Measurements from ENCODE around the gene LRRC58.
"Not testable (repeated sequence)": the region's sequence is repeated elsewhere in the genome, so short reads cannot be mapped to it uniquely, and the experiment has no call there.

Gene LRRC58

GRCh38 chr3:120348991-120349854, at the start of gene LRRC58:
LRRC58 (minus strand) TSS chr3:120349354; CDS start chr3:120349243, 111 bp downstream.
- DNase-seq = peak; percentile 92

- no peak for DNase-seq
Observed at GRCh38 chr3:120396469-120396868, 47.3 kb upstream of the LRRC58 start.

- no peak for DNase-seq
Observed at GRCh38 chr3:120394347-120394746, 45.2 kb upstream of the LRRC58 start.

DNA sequence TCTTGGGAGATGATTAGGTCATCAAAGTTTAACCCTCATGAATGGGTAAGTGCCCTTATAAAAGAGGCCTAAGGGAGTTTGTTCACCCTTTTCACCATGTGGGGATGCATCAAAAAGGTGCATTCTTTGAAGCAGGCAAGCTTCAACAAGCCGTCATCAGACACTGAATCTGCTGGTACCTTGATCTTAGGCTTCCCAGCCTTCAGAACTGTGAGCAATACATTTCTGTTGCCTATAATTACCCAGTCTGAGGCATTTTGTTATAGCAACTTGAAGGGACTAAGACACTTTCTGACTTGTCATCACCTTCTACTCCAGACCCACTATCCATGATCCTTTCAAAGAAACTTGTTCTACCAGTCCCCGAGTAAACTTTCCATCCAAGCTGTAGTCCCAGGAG, 44.6 kb upstream of the LRRC58 start:
- DNase-seq = no peak

DNA sequence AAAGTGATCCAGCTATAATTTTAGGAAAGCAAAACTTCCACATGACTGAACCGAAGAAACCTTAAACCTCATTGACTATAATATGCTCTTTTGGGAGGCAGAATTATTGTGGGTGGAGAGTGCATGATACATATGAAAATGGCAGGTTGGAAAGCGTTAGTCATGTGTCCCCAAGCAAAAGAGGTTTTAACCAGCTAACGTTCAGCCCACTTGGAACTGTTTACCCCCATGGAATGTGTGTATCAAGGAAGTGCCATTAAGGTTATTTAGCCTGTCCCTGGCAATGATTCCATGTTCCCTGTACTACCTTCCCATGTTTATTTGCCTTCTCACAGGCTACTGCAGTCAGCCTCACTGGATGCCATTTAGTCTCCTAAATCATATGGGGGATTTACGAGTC, 44.1 kb upstream of the LRRC58 start:
- DNase-seq = no peak

DNA sequence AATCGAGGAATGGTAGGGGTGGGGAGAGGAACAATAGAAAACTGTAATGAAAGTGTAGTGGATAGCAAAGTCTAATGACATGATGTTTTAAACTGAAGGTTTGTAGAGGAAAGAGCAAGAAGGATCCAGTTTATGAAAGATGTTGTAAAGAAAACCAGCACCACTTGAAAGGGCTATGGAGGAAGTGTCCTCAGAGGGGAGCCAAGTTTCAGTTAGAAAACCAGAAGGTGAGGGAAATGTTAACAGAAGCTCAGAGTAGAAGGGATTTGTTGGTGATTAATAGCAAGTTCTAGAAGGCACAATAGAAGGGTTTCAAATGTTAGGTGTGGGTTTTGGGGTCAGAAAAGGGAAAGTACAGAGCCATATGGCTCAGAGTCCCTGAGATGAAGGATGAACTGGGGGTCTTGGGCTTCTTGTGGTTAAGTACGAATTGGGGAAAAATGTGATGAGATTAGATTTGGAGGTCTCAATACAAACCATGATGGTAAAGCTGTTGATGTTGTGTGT, 33.8 kb upstream of the LRRC58 start:
- no peak for DNase-seq

DNA sequence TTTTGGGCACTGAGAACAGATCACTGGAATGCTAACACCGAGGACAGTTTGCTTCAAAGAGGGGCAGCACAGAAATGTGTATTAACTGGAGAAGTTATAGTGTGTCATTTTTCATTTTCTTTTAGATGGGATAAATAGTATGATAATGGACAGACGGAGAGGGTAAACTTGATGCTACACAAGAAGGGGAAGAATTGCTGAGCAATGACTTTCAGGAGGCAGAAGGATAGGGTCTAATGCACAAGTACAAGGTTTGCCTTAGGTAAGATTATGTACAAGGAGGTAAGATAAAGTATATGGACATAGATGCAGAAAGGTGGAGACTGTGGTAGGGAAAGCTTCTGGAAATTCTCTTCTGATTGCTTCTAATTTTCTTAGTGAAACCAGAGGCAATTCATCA, 32.3 kb upstream of the LRRC58 start:
- DNase-seq = no peak

- not testable (repeated sequence) for DNase-seq
Observed at GRCh38 chr3:120377948-120378347, 28.8 kb upstream of the LRRC58 start.

- no peak for DNase-seq
Observed at GRCh38 chr3:120370463-120370862, 21.3 kb upstream of the LRRC58 start.

- no peak for DNase-seq
Observed at GRCh38 chr3:120369037-120369467, 19.9 kb upstream of the LRRC58 start.

DNA sequence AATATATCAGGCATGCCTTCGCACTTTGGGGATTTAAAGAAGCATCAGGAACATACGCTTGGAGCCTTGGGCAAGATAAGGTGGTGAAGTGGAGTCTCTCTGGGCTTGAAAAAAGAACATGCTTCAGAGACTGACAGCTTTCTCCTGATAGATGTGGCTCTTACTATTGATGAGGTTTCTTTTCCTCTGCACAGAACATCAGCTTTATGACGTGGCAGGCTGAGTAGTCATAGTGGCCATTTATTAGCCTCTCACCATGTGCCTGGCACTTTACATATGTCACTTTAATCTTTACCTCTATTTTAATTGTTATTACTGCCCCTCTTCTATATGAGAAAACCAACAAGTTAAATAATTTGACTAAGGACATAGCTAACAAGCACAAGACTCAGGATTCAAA, 19.0 kb upstream of the LRRC58 start:
- DNase-seq = no peak

GRCh38 chr3:120364821-120365220, 15.7 kb upstream of the LRRC58 start:
- DNase-seq = no peak

DNA sequence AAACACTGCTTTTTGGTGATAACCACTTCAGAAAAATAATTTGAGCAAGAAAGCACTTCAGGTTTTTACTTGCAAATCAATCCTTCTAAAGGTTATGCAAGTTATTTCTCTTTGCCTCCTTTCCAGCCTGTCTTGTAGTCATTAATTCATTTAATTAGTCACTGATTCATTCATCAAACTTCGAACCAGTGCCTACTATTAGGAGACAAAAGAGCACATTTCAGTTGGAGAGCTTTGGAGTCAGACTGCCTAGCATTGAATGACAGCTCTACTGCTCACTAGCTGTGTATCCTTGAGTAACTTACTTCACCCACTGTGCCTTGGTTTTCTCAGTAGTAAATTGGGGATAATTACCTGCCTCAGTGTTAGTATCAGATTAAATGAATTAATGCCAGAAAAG, 14.9 kb upstream of the LRRC58 start:
- DNase-seq = no peak

- DNase-seq = no peak
Observed at GRCh38 chr3:120357807-120358206, 8.7 kb upstream of the LRRC58 start.

- DNase-seq = no peak
Observed at GRCh38 chr3:120355486-120355885, 6.3 kb upstream of the LRRC58 start.

DNA sequence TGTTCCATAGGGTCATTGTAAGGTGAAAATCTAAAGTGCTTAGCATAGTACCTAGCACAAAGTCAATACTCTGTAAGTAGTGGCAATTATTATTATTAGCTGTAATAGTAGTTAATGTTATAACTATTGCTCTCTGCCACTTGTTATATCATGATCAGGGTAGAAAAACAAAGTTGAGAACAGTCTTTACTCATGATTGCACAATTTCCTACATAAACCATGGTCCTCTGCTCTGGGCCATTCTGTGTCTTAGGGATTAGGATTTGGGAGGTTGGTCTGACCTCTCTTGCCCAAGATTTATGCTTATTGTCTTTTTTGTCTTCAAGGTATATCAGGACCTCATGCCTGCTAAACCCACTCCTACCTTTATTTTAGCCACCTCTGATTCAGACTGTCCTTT, 4.3 kb upstream of the LRRC58 start:
- DNase-seq = no peak

DNA sequence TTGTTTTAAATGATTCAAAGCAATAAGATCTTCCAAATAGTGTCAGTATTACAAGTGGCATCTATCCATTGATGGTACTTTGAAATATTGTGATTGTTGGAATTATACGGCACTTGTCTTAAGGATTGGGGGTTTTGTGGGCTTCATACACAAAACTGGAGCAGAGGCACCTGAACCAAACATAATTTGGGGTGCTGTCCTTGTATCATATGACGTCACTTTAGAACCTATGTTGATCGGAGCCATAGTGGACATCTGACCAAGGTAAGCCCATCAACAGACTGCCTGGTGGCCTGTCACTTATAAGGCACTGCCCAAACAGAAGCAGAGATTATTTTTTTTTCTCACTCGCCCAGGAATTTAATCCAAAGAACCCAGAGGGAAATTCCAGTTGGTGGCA, 2.9 kb upstream of the LRRC58 start:
- DNase-seq = no peak

GRCh38 chr3:120350401-120350941, 1.3 kb upstream of the LRRC58 start:
- DNase-seq = no peak

DNA sequence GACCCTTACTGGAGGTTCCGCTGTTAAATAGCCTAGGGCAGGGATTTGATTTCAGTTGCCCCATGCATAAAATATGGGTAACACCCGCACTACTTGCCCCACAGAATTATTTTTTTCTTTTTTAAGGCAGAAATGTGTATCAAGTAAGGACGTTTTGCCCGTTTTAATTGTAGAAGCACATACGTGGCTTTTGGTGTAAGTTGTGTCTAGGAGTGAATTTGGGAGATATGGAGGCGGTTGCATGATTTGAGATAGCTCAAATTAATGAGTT, 636 bp upstream of the LRRC58 start:
- no peak for DNase-seq

- peak; percentile 64 for DNase-seq
Observed at GRCh38 chr3:120348065-120348990, 826 bp downstream of the LRRC58 start.

GRCh38 chr3:120344349-120344748, 4.8 kb downstream of the LRRC58 start:
- DNase-seq = no peak

DNA sequence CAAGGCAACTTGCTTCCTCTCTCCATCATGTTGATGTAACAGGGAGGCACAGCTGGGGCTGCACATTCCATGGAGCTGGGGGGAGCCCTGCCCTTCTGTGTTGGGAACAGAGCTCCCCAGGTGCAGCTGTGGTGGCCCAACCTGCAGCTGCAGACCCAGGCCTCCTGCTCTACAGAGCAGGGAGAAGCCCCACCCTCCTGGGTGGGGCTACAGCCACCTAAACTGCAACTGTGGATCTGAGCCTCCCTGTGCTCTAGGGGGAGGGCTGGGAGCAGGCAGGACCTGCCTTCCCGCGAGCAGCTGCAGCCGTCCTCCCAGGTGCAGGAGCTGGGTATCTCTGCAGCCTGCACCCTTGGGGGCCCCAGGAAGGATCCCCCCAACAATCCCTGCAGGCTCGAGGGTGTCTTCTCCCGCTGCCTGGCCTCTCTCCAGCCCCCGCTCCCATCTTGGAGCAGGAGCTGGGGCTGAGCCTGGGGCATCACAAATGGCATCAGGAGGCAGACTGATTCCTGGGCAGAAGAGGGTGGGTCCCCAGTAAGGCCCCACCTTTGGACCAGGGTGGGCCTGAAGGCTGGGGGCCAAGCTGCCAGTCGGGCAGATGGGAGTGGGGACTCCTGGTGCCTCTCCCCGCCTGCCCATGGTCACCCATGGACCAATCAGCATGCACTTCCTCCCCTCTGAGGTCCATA, 7.4 kb downstream of the LRRC58 start:
- no peak for DNase-seq

DNA sequence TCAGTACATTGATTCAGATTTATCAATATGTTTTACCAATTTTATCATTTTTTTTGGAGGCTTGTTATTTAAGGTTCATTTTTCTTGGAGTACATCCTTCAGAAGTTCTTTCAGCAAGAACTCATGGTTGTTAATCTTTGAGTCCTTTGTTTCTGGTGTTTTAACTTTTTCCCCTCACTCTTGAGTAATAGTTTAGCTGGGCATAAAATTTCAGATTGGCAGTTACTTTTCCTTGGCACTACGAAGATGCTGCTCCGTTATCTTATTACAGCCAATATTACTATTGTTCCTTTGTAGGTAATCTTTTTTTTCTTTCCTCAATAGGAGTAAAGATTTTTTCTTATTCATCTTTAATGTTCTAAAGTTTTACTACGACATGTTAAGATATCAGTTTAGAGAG, 9.8 kb downstream of the LRRC58 start:
- no peak for DNase-seq

Data from CD4-positive, alpha-beta T cell treated with Interleukin-6 for 4 hours (primary cell).